MM.1S (cell line): Measurements from ENCODE around the gene ALG14.
A peak's percentile ranks its signal among the peaks of the same experiment; 100 is the strongest.

Source experiments
- DNase-seq: peaks from one replicate; pipeline ENCODE4 v3.0.0-alpha.2; 2015
- H2AFZ ChIP-seq: fragments of 300-600 bp; sonication (generic); 2 replicates; pipeline ENCODE4 v1.6.0; 2016; ENCODE audit warnings: antibody characterized with exemption, low read length
- H3F3A ChIP-seq: fragments of 300-600 bp; sonication (generic); 2 replicates; pipeline ENCODE4 v1.6.1; 2016; ENCODE audit warnings: mild to moderate bottlenecking, antibody characterized with exemption, low read length, moderate library complexity, mixed read lengths; ENCODE audit not compliant: insufficient read depth
- H3K27ac ChIP-seq: fragments of 300-600 bp; sonication (generic); 2 replicates; pipeline ENCODE4 v1.5.1; 2016; ENCODE audit warnings: mild to moderate bottlenecking, low read length
- H3K27me3 ChIP-seq: fragments of 300-600 bp; sonication (generic); replicated peaks from 2 replicates; pipeline ENCODE4 v1.6.0; 2016; ENCODE audit warnings: low read length; ENCODE audit not compliant: insufficient read depth
- H3K36me3 ChIP-seq: fragments of 300-600 bp; sonication (generic); replicated peaks from 2 replicates; pipeline ENCODE4 v1.6.1; 2016; ENCODE audit warnings: mild to moderate bottlenecking, low read length, mixed read lengths; ENCODE audit not compliant: insufficient read depth
- H3K4me1 ChIP-seq: fragments of 300-600 bp; sonication (generic); 2 replicates; pipeline ENCODE4 v1.6.1; 2016; ENCODE audit warnings: low read length, mixed read lengths
- H3K4me2 ChIP-seq: fragments of 300-600 bp; sonication (generic); 2 replicates; pipeline ENCODE4 v1.6.0; 2016; ENCODE audit warnings: low read depth, low read length
- H3K4me3 ChIP-seq: fragments of 300-600 bp; sonication (generic); 2 replicates; pipeline ENCODE4 v1.5.1; 2016; ENCODE audit warnings: low read length, mixed read lengths
- H3K79me2 ChIP-seq: fragments of 300-600 bp; sonication (generic); 2 replicates; pipeline ENCODE4 v1.6.1; 2016; ENCODE audit warnings: mixed run types, low read length, mixed read lengths
- H3K9ac ChIP-seq: fragments of 300-600 bp; sonication (generic); 2 replicates; pipeline ENCODE4 v1.6.1; 2016; ENCODE audit warnings: low read length, mixed read lengths
- H3K9me2 ChIP-seq: fragments of 300-600 bp; sonication (generic); replicated peaks from 2 replicates; pipeline ENCODE4 v1.6.1; 2016; ENCODE audit warnings: mild to moderate bottlenecking, low read length, mixed read lengths; ENCODE audit not compliant: insufficient read depth
- H3K9me3 ChIP-seq: fragments of 300-600 bp; sonication (generic); replicated peaks from 2 replicates; pipeline ENCODE4 v1.6.1; 2016; ENCODE audit warnings: mild to moderate bottlenecking, low read length, mixed read lengths; ENCODE audit not compliant: insufficient read depth
- H4K20me1 ChIP-seq: fragments of 300-600 bp; sonication (generic); 2 replicates; pipeline ENCODE4 v1.6.1; 2016; ENCODE audit warnings: mild to moderate bottlenecking, low read length, moderate library complexity, mixed read lengths; ENCODE audit not compliant: insufficient read depth
- EZH2 ChIP-seq: fragments of 300-600 bp; sonication (generic); optimal IDR thresholded peaks from 2 replicates; pipeline ENCODE3; 2017; ENCODE audit warnings: low read depth, mild to moderate bottlenecking, antibody characterized with exemption, low read length, mixed read lengths
- EZH2phosphoT487 ChIP-seq: fragments of 300-600 bp; sonication (generic); IDR thresholded peaks from 2 replicates; pipeline ENCODE4 v1.6.1; 2018; ENCODE audit warnings: antibody characterized with exemption, low read length
- TF ChIP-seq, protein P1 (sequence below): fragments of 300-600 bp; sonication (generic); IDR thresholded peaks from 2 replicates; pipeline ENCODE4 v1.5.1; 2016; ENCODE audit warnings: antibody characterized with exemption, low read length, mixed read lengths

ALG14 gene

DNA sequence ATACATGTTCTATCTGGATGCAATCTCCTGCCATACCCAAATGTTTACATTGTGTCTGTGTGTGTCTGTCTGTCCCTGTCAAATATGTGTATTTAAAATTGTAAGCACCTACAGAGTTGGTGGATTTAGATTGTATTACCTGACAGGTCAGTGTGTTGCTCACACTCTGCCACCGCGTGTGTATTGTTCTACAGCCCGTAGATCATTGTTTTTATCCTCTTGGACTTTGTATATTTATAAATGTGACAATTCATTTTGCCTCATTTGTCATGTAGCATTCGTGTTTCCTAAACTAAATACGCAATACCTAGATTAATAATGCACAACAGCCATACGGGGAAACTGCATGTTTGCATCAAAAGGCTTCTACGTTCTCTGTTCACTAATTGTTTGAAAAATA is 634 bp downstream of the ALG14 start:
- H2AFZ ChIP-seq, result peak overlapping the region; percentile 84
- H3K36me3 ChIP-seq, result no peaks in the 10 kb centered on the region
- H3K9me3 ChIP-seq, result no peaks in the 10 kb centered on the region
- H3K9me2 ChIP-seq, result no peaks in the 10 kb centered on the region
- no peak for DNase-seq
- H3K4me1 ChIP-seq, result no peaks in the 10 kb centered on the region
- no peaks in the 10 kb centered on the region for H4K20me1 ChIP-seq
- no peaks in the 10 kb centered on the region for H3K79me2 ChIP-seq
- peak overlapping the region; percentile 74 for H3K4me2 ChIP-seq
- H3K27me3 ChIP-seq, result no peaks in the 10 kb centered on the region
- TF ChIP-seq, protein P1, sequence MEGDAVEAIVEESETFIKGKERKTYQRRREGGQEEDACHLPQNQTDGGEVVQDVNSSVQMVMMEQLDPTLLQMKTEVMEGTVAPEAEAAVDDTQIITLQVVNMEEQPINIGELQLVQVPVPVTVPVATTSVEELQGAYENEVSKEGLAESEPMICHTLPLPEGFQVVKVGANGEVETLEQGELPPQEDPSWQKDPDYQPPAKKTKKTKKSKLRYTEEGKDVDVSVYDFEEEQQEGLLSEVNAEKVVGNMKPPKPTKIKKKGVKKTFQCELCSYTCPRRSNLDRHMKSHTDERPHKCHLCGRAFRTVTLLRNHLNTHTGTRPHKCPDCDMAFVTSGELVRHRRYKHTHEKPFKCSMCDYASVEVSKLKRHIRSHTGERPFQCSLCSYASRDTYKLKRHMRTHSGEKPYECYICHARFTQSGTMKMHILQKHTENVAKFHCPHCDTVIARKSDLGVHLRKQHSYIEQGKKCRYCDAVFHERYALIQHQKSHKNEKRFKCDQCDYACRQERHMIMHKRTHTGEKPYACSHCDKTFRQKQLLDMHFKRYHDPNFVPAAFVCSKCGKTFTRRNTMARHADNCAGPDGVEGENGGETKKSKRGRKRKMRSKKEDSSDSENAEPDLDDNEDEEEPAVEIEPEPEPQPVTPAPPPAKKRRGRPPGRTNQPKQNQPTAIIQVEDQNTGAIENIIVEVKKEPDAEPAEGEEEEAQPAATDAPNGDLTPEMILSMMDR, result no peak
- TF ChIP-seq EZH2phosphoT487, result no peak
- no peak for TF ChIP-seq EZH2
- H3K4me3 ChIP-seq, result peak overlapping the region; percentile 86
- no peak overlapping the region; the same call in 1 of the 2 replicates for H3K27ac ChIP-seq
- no peaks in the 10 kb centered on the region; the same call in 1 of the 2 replicates for H3F3A ChIP-seq
- H3K9ac ChIP-seq, result peak overlapping the region; percentile 61; the same call in 1 of the 2 replicates

DNA sequence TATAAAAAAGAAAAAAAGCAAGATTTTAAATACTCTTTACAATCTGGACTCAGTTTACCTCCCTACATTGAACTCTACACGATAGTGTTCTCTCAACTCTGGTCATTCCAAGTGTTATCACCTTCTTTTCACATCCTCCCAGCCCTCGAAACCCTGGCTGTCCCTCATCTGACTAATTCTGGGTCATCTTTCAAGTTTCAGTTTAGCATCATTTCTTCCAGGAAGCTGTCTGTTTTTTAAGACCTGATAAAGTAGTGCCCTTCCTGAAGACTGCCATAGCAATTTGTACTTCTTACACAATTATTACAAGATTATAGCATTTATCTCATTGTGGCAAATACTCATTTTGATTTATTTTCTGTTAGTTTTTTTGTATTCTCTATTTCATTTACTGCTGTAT is 1.2 kb downstream of the ALG14 start:
- H3K9ac ChIP-seq, result no peak overlapping the region

DNA sequence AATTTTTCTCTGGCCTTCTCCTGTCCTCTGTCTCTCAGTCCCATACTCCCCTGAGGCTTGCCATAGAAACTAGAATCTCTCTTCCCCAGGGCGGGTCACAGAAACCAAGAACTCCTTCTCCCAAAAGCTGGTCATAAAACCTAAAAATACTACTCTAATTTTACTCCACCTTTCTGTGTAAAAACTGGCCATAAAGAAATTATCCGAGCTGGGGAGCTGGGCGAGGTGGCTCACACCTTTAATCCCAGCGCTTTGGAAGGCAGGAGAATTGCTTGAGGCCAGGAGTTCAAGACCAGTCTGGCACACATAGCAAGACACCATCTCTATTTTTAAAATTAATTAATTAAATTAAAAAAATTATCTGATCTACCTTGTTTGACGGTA is 3.0 kb downstream of the ALG14 start:
- Histone ChIP-seq H3K36me3 (no peaks in the 10 kb centered on the region), H3K27ac (no peak overlapping the region), H3K4me2 (no peak overlapping the region)

More for the DNA sequence above, 1.2 kb downstream of the ALG14 start:
- Histone ChIP-seq H3K4me3 (peak overlapping the region; percentile 86; the same call in 1 of the 2 replicates), H4K20me1 (no peaks in the 10 kb centered on the region), H3K27ac (no peak overlapping the region), H3K9me3 (no peaks in the 10 kb centered on the region), H2AFZ (no peak overlapping the region), H3K9me2 (no peaks in the 10 kb centered on the region), H3K79me2 (no peaks in the 10 kb centered on the region), H3K4me1 (no peaks in the 10 kb centered on the region), H3F3A (no peaks in the 10 kb centered on the region; the same call in 1 of the 2 replicates), H3K4me2 (peak overlapping the region; percentile 74), H3K36me3 (no peaks in the 10 kb centered on the region), H3K27me3 (no peaks in the 10 kb centered on the region)
- TF ChIP-seq, protein P1, result no peak
- TF ChIP-seq EZH2phosphoT487 (no peak), EZH2 (no peak)
- DNase-seq, result no peak

More for the DNA sequence above, 3.0 kb downstream of the ALG14 start:
- Histone ChIP-seq H3K9me3 (no peaks in the 10 kb centered on the region), H2AFZ (no peak overlapping the region), H4K20me1 (no peaks in the 10 kb centered on the region), H3F3A (no peaks in the 10 kb centered on the region; the same call in 1 of the 2 replicates), H3K4me1 (no peaks in the 10 kb centered on the region), H3K9me2 (no peaks in the 10 kb centered on the region), H3K4me3 (no peak overlapping the region), H3K9ac (no peak overlapping the region), H3K79me2 (no peaks in the 10 kb centered on the region), H3K27me3 (no peaks in the 10 kb centered on the region)
- TF ChIP-seq EZH2phosphoT487, result no peak
- no peak for TF ChIP-seq EZH2
- TF ChIP-seq, protein P1, result no peak
- no peak for DNase-seq
